ENCODE results near the gene CYRIA.

CYRIA gene

DNA sequence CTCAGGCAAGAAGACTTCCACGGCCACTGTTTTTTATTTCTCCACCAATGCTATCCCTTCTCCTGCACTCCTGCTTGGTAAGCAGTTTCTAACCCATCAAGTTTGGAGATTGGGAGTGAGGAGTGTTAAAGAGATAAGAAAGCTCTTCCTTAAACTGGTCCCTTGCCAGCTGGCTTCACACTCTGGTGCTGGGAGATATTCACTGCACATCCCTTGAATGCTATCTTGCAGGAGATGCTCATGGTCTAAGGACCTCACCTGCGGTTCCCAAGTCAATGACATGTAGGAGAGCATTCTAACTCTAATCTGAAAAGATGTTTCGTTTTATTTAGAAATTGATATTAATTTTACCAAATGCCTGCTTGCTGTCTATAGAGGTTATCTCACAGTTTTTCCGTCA lies 28.2 kb upstream of the CYRIA start:
- H3F3A ChIP-seq (ENCODE audit: low read depth), result no peaks in the 10 kb centered on the region
- no peak overlapping the region for H2AFZ ChIP-seq (ENCODE audit: low read length)
- H3K4me1 ChIP-seq (ENCODE audit: insufficient read depth, low read length, poor library complexity, severe bottlenecking), result no peaks in the 10 kb centered on the region
- no peaks in the 10 kb centered on the region for H4K20me1 ChIP-seq (ENCODE audit: insufficient read depth, low read length, poor library complexity, severe bottlenecking)
- no peaks in the 10 kb centered on the region for H3K79me2 ChIP-seq (ENCODE audit: insufficient read depth, low read length)
- no peak overlapping the region for H3K9ac ChIP-seq (ENCODE audit: low read depth, low read length, poor library complexity, severe bottlenecking)
- H3K9me3 ChIP-seq (ENCODE audit: insufficient read depth, low read depth, low read length), result 0 out of 2 replicates have a peak, but pooled peaks cover 3% of the 10 kb centered on the region
- H3K4me2 ChIP-seq (ENCODE audit: low read depth, low read length, poor library complexity, severe bottlenecking), result no peak overlapping the region
- no peaks in the 10 kb centered on the region for H3K9me2 ChIP-seq (replicated peaks; ENCODE audit: low read depth, low read length)
- H3K27me3 ChIP-seq (ENCODE audit: insufficient read depth, low read length, poor library complexity, severe bottlenecking), result no peaks in the 10 kb centered on the region
- H3K4me3 ChIP-seq (ENCODE audit: low read length, poor library complexity, severe bottlenecking), result no peak overlapping the region
- TF ChIP-seq, protein P1, sequence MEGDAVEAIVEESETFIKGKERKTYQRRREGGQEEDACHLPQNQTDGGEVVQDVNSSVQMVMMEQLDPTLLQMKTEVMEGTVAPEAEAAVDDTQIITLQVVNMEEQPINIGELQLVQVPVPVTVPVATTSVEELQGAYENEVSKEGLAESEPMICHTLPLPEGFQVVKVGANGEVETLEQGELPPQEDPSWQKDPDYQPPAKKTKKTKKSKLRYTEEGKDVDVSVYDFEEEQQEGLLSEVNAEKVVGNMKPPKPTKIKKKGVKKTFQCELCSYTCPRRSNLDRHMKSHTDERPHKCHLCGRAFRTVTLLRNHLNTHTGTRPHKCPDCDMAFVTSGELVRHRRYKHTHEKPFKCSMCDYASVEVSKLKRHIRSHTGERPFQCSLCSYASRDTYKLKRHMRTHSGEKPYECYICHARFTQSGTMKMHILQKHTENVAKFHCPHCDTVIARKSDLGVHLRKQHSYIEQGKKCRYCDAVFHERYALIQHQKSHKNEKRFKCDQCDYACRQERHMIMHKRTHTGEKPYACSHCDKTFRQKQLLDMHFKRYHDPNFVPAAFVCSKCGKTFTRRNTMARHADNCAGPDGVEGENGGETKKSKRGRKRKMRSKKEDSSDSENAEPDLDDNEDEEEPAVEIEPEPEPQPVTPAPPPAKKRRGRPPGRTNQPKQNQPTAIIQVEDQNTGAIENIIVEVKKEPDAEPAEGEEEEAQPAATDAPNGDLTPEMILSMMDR (conservative IDR thresholded peaks at IDR 0.05; ENCODE audit: low read length), result no peak
- TF ChIP-seq EZH2phosphoT487 (IDR thresholded peaks at IDR 0.05; ENCODE audit: borderline replicate concordance), result no peak
- H3K36me3 ChIP-seq (ENCODE audit: insufficient read depth, low read length), result no peaks in the 10 kb centered on the region

DNA sequence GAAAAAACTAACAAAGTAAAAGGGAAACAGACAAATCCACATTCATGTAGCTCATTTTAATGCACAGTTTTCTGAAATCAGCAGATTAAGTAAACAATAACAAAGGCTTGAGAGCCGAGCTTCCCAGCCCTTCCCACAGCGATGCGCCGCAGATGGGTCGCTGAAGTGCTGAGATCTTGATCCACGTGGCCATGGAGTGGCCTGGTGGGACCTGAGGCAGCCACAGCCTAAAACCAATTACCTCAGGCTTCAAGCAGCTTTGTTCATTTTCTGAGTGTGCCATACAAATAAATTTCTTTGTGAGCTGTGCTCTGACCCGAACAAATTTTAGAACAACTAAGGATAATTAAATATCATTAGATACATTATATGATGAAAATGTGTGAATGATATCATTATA lies 25.6 kb upstream of the CYRIA start:
- Histone ChIP-seq H4K20me1 (ENCODE audit: insufficient read depth, low read length, poor library complexity, severe bottlenecking) (no peaks in the 10 kb centered on the region), H3K79me2 (ENCODE audit: insufficient read depth, low read length) (no peaks in the 10 kb centered on the region), H3K9ac (ENCODE audit: low read depth, low read length, poor library complexity, severe bottlenecking) (no peak overlapping the region), H3F3A (ENCODE audit: low read depth) (no peaks in the 10 kb centered on the region), H3K4me1 (ENCODE audit: insufficient read depth, low read length, poor library complexity, severe bottlenecking) (no peaks in the 10 kb centered on the region), H3K9me2 (replicated peaks; ENCODE audit: low read depth, low read length) (no peaks in the 10 kb centered on the region), H3K36me3 (ENCODE audit: insufficient read depth, low read length) (no peaks in the 10 kb centered on the region), H2AFZ (ENCODE audit: low read length) (no peak overlapping the region), H3K27me3 (ENCODE audit: insufficient read depth, low read length, poor library complexity, severe bottlenecking) (no peaks in the 10 kb centered on the region), H3K4me2 (ENCODE audit: low read depth, low read length, poor library complexity, severe bottlenecking) (no peak overlapping the region), H3K4me3 (ENCODE audit: low read length, poor library complexity, severe bottlenecking) (no peak overlapping the region), H3K9me3 (ENCODE audit: insufficient read depth, low read depth, low read length) (no peaks in the 10 kb centered on the region)
- TF ChIP-seq EZH2phosphoT487 (IDR thresholded peaks at IDR 0.05; ENCODE audit: borderline replicate concordance), result no peak
- TF ChIP-seq, protein P1 (conservative IDR thresholded peaks at IDR 0.05; ENCODE audit: low read length), result no peak

DNA sequence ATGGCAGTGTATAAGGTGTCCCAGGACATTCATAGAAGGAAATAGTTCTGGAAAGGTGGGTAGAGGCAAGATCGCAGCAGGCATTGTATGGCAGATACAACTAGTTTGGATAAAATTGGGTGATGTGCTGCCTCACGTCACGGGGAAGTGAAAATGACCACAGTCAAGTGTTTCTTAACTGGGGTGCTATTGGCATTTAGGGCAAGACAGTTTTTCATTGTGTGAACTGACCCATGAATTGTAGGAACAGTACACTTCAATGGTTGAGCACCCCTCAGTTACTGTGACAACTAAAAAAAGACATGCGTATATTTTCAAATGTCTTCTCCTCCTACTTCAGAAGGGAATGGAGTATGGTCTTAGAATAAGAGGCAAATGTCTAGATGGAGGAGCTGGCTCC lies 22.3 kb upstream of the CYRIA start:
- H3K9ac ChIP-seq (ENCODE audit: low read depth, low read length, poor library complexity, severe bottlenecking), result no peak overlapping the region
- H3K9me3 ChIP-seq (ENCODE audit: insufficient read depth, low read depth, low read length), result no peaks in the 10 kb centered on the region
- H4K20me1 ChIP-seq (ENCODE audit: insufficient read depth, low read length, poor library complexity, severe bottlenecking), result no peaks in the 10 kb centered on the region
- H3K9me2 ChIP-seq (replicated peaks; ENCODE audit: low read depth, low read length), result no peaks in the 10 kb centered on the region
- H3K4me3 ChIP-seq (ENCODE audit: low read length, poor library complexity, severe bottlenecking), result no peak overlapping the region
- no peak overlapping the region for H3K4me2 ChIP-seq (ENCODE audit: low read depth, low read length, poor library complexity, severe bottlenecking)
- no peaks in the 10 kb centered on the region for H3F3A ChIP-seq (ENCODE audit: low read depth)
- H2AFZ ChIP-seq (ENCODE audit: low read length), result no peak overlapping the region
- no peaks in the 10 kb centered on the region for H3K4me1 ChIP-seq (ENCODE audit: insufficient read depth, low read length, poor library complexity, severe bottlenecking)
- TF ChIP-seq, protein P1 (conservative IDR thresholded peaks at IDR 0.05; ENCODE audit: low read length), result no peak
- TF ChIP-seq EZH2phosphoT487 (IDR thresholded peaks at IDR 0.05; ENCODE audit: borderline replicate concordance), result no peak
- no peaks in the 10 kb centered on the region for H3K79me2 ChIP-seq (ENCODE audit: insufficient read depth, low read length)
- H3K27me3 ChIP-seq (ENCODE audit: insufficient read depth, low read length, poor library complexity, severe bottlenecking), result no peaks in the 10 kb centered on the region
- H3K36me3 ChIP-seq (ENCODE audit: insufficient read depth, low read length), result no peaks in the 10 kb centered on the region

All from Loucy (cell line).